HepG2 (cell line): Measurements from ENCODE around the gene GRM4. TPM values are rescaled to one million over a fixed set of nuclear protein-coding genes. Genes with fewer than 3 reads are reported as not detected.
"Not testable (repeated sequence)": the region's sequence is repeated elsewhere in the genome, so short reads cannot be mapped to it uniquely, and the experiment has no call there.

Experiments used
- ATAC-seq: fragments of 200-7000 bp; cut with Tn5 transposase; 3 replicates; pipeline ENCODE4 v1.9.1; 2020; ENCODE audit warnings: mild to moderate bottlenecking, moderate library complexity
- BruUV-seq: library from RNA; stranded (reverse); fragments of 400-500 nt; replicated peaks from 2 replicates; lab custom pipeline; 2021; lab: Mats Ljungman, UMichigan
- CTCF ChIA-PET: fragments of 300-600 bp; formaldehyde crosslinking; extraction: SDS; loops from one replicate; lab custom pipeline; 2021; ENCODE audit warnings: low total read pairs, inconsistent platforms, low intra/inter-chr PET ratio; lab: Yijun Ruan, JAX
- POLR2A ChIA-PET: fragments of 350-600 bp; sonication (Branson Sonifier 250); formaldehyde crosslinking; loops from one replicate; lab custom pipeline; 2020; ENCODE audit warnings: antibody characterized with exemption, inconsistent platforms; lab: Yijun Ruan, JAX
- DNase-seq: peaks from one replicate; pipeline ENCODE4 v3.0.0-alpha.2; 2015; ENCODE audit warnings: low spot score
- FAIRE-seq: peaks from 3 replicates; lab custom pipeline; 2011; peaks lifted over from hg19 to GRCh38; lab: Jason Lieb, UNC
- H2AFZ ChIP-seq: one replicate; pipeline ENCODE4 v1.6.1; 2011; ENCODE audit warnings: low read length, inconsistent platforms
- H3K27ac ChIP-seq: fragments of 300-600 bp; 3 replicates; pipeline ENCODE4 v1.8.0; 2011; ENCODE audit warnings: mixed run types, mild to moderate bottlenecking, mixed read lengths, low read length, inconsistent platforms; ENCODE audit not compliant: insufficient read depth; ENCODE audit errors: extremely low read length
- H3K27me3 ChIP-seq, 2 experiments: fragments of 200-600 bp in 1 of 2; 2 replicates in 1 of 2; 3 replicates in 1 of 2; pipeline versions ENCODE4 v1.6.0 to v1.8.0; 2011; ENCODE audit warnings: low read length in 2 of 2, mild to moderate bottlenecking in 2 of 2, moderate library complexity in 2 of 2, inconsistent platforms in 1 of 2; ENCODE audit not compliant: insufficient read depth in 2 of 2, control insufficient read depth in 1 of 2
- H3K36me3 ChIP-seq, 2 experiments: fragments of 200-600 bp in 1 of 2; replicated peaks in 1 of 2; 2 replicates in 1 of 2; 3 replicates in 1 of 2; pipeline versions ENCODE4 v1.5.1 to v1.8.0; 2011; ENCODE audit warnings: low read length in 2 of 2, inconsistent platforms in 1 of 2; ENCODE audit not compliant: insufficient read depth in 2 of 2, control insufficient read depth in 1 of 2
- H3K4me1 ChIP-seq: 2 replicates; pipeline ENCODE4 v1.5.1; 2012; ENCODE audit warnings: low read length, inconsistent platforms; ENCODE audit not compliant: insufficient read depth
- H3K4me2 ChIP-seq: 2 replicates; pipeline ENCODE4 v1.6.0; 2011; ENCODE audit warnings: low read depth, low read length, inconsistent platforms
- H3K4me3 ChIP-seq, 3 experiments: fragments of 200-600 bp in 1 of 3; sonication (generic), shearing (Covaris generic) in 1 of 3; replicated peaks in 1 of 3; 2 replicates each; pipeline ENCODE4 v1.5.1; 2011 to 2016; ENCODE audit warnings: low read length in 3 of 3, inconsistent platforms in 2 of 3, low read depth in 2 of 3, mild to moderate bottlenecking in 2 of 3, control low read depth in 1 of 3, mixed read lengths in 1 of 3; ENCODE audit not compliant: insufficient read depth in 1 of 3
- H3K79me2 ChIP-seq: one replicate; pipeline ENCODE4 v1.6.1; 2011; ENCODE audit warnings: low read length, inconsistent platforms; ENCODE audit not compliant: insufficient read depth
- H3K9ac ChIP-seq: 2 replicates; pipeline ENCODE4 v1.6.0; 2011; ENCODE audit warnings: mild to moderate bottlenecking, low read depth, low read length, inconsistent platforms; ENCODE audit not compliant: insufficient read depth
- H3K9me3 ChIP-seq: 2 replicates; pipeline ENCODE4 v1.5.1; 2012; ENCODE audit warnings: mild to moderate bottlenecking, low read length
- H4K20me1 ChIP-seq: 2 replicates; pipeline ENCODE4 v1.6.0; 2011; ENCODE audit warnings: inconsistent platforms, mild to moderate bottlenecking, low read length, moderate library complexity; ENCODE audit not compliant: insufficient read depth
- CTCF ChIP-seq: sonication (generic); formaldehyde crosslinking; IDR thresholded peaks from 2 replicates; pipeline ENCODE4 v1.5.0; 2020; ENCODE audit warnings: mild to moderate bottlenecking, missing genetic modification reagents, moderate library complexity
- EED ChIP-seq: sonication (generic); formaldehyde crosslinking; IDR thresholded peaks from 2 replicates; pipeline ENCODE4 v1.5.0; 2020; ENCODE audit warnings: mild to moderate bottlenecking, missing genetic modification reagents
- FOSL2 ChIP-seq: sonication (generic); formaldehyde crosslinking; IDR thresholded peaks from 2 replicates; pipeline ENCODE4 v1.4.0; 2020; ENCODE audit warnings: missing genetic modification reagents
- HMGXB4 ChIP-seq, 2 experiments: sonication (generic) in 1 of 2; formaldehyde crosslinking in 1 of 2; IDR thresholded peaks; 2 replicates each; pipeline versions ENCODE4 v1.4.0 to v1.6.1; 2018 to 2020; ENCODE audit warnings: missing genetic modification reagents in 2 of 2, borderline replicate concordance in 1 of 2, low read depth in 1 of 2, mild to moderate bottlenecking in 1 of 2, missing biosample characterization in 1 of 2
- HNF4A ChIP-seq: sonication (generic); formaldehyde crosslinking; IDR thresholded peaks from 2 replicates; pipeline ENCODE4 v1.4.0; 2020; ENCODE audit warnings: missing genetic modification reagents
- IRF2 ChIP-seq: IDR thresholded peaks from 2 replicates; pipeline ENCODE4 v1.6.1; 2018; ENCODE audit warnings: missing genetic modification reagents, missing compliant biosample characterization
- KDM2A ChIP-seq: sonication (generic); formaldehyde crosslinking; IDR thresholded peaks from 2 replicates; pipeline ENCODE4 v1.4.0; 2020; ENCODE audit warnings: low read depth, missing genetic modification reagents, borderline replicate concordance
- KDM5A ChIP-seq: fragments of 200-600 bp; sonication (generic); IDR thresholded peaks from 2 replicates; pipeline ENCODE4 v1.7.0; 2018; ENCODE audit warnings: antibody characterized with exemption, mild to moderate bottlenecking, low read length, borderline replicate concordance
- MEF2D ChIP-seq: sonication (generic); formaldehyde crosslinking; IDR thresholded peaks from 2 replicates; pipeline ENCODE4 v1.5.1; 2020; ENCODE audit warnings: mild to moderate bottlenecking, missing genetic modification reagents
- SIX4 ChIP-seq: sonication (generic); formaldehyde crosslinking; IDR thresholded peaks from 2 replicates; pipeline ENCODE4 v1.4.0; 2020; ENCODE audit warnings: missing genetic modification reagents
- ZBTB43 ChIP-seq: sonication (generic); formaldehyde crosslinking; conservative IDR thresholded peaks from 2 replicates; pipeline ENCODE4 v1.4.0; 2020; ENCODE audit warnings: missing genetic modification reagents
- ZKSCAN1 ChIP-seq: fragments of 150-350 bp; IDR thresholded peaks from 2 replicates; pipeline ENCODE4 v1.6.1; 2014; ENCODE audit warnings: low read length
- ZNF256 ChIP-seq: sonication (generic); formaldehyde crosslinking; conservative IDR thresholded peaks from 2 replicates; pipeline ENCODE4 v1.4.0; 2020; ENCODE audit warnings: missing genetic modification reagents
- ZNF263 ChIP-seq: sonication (generic); formaldehyde crosslinking; IDR thresholded peaks from 2 replicates; pipeline ENCODE4 v1.4.0; 2020; ENCODE audit warnings: missing genetic modification reagents
- WGBS: methylation state at CpG from one replicate; pipeline ENCODE4 v1.1.6; 2017; ENCODE audit warnings: low lambda C conversion rate; 5-methylcytosine and 5-hydroxymethylcytosine counted together
- in situ Hi-C: cut with HindIII; loops from 2 replicates; pipeline ENCODE4 v1.10.0; 2017; ENCODE audit warnings: low pct_unique_long_range_greater_than_20kb; ENCODE audit not compliant: extremely low pct_ligation_motif_present
- intact Hi-C: fragments of 100-400 bp; cut with micrococcal nuclease; formaldehyde crosslinking; loops from one replicate; pipeline ENCODE4 v1.10.0; 2022; ENCODE audit not compliant: unreplicated experiment
- polyA plus RNA-seq, 8 experiments: library from polyadenylated mRNA; depleted of rRNA in 3 of 8; stranded (reverse) in 7 of 8; unstranded in 1 of 8; fragments of >200 nt; fragmentation: Illumina TruSeq in 4 of 8; extraction: Trizol in 4 of 8; gene quantifications; 2 replicates each; pipeline versions ENCODE4 v1.2.1 to v1.2.3, GENCODE V29; 2011 to 2016; ENCODE audit warnings: low read depth in 4 of 8, missing spikeins in 1 of 8, mixed read lengths in 1 of 8; ENCODE audit not compliant: insufficient read depth in 1 of 8
- total RNA-seq, 5 experiments: library from RNA; depleted of rRNA; stranded (reverse); fragments of >200 nt; fragmentation: Illumina TruSeq; extraction: Trizol; gene quantifications; 2 replicates each; pipeline ENCODE4 v1.2.3, GENCODE V29; 2016; ENCODE audit warnings: low read depth in 1 of 5

Gene GRM4
- total and polyA plus RNA-seq, 2 of the 13 experiments (the other 11 are each of a cell fraction or from before 2014, with no cell fraction given) = not detected

GRCh38 chr6:34189806-34190503 lies 44.1 kb upstream of the GRM4 start:
- Histone ChIP-seq H3K27me3 (peaks cover 0 to 11% of the 10 kb centered on the region in 2 experiments; a peak in 3 of 5 replicates), H3K36me3 (no peaks in the 10 kb centered on the region), H3K4me2 (no peak overlapping the region), H3K79me2 (no peaks in the 10 kb centered on the region), H4K20me1 (no peaks in the 10 kb centered on the region; the same call in 1 of the 2 replicates), H2AFZ (no peak overlapping the region), H3K9me3 (no peaks in the 10 kb centered on the region), H3K4me3 (no peak overlapping the region), H3K9ac (no peak overlapping the region), H3K27ac (no peak overlapping the region), H3K4me1 (peaks cover 8% of the 10 kb centered on the region; the same call in 1 of the 2 replicates)
- no TSS peak for BruUV-seq
- DNase-seq (peak; percentile 41), ATAC-seq (peak; percentile 84), FAIRE-seq (peak; percentile 70)
- ChIA-PET CTCF (no interaction called here), POLR2A (no interaction called here)
- intact Hi-C loops (no loop called here), in situ Hi-C loops (no loop called here)
- 35% methylated on average over 12 of the region's 12 CpGs for WGBS
- no peak for TF ChIP-seq ZNF263 (CRISPR knock-in tag)
- 0 out of 2 replicates have a peak, but pooled peaks have one; percentile 11 for TF ChIP-seq HNF4A (CRISPR knock-in tag)
- no peak for TF ChIP-seq ZBTB43 (CRISPR knock-in tag)
- peak; percentile 61 for TF ChIP-seq CTCF (CRISPR knock-in tag)
- 0 out of 2 replicates have a peak, but pooled peaks have one; percentile 30 for TF ChIP-seq MEF2D (CRISPR knock-in tag)
- 0 out of 2 replicates have a peak, but pooled peaks have one; percentile 23 for TF ChIP-seq IRF2 (CRISPR knock-in tag)
- TF ChIP-seq HMGXB4 (CRISPR knock-in tag; IDR thresholded peaks at IDR 0.05; ENCODE audit: borderline replicate concordance in 1 of 2, low read depth in 1 of 2) = 0 out of 4 replicates have a peak, but pooled peaks have one; percentile 24 to 33
- no peak for TF ChIP-seq KDM5A
- TF ChIP-seq EED (CRISPR knock-in tag) = 0 out of 2 replicates have a peak, but pooled peaks have one; percentile 46
- no peak for TF ChIP-seq ZKSCAN1
- no peak for TF ChIP-seq SIX4 (CRISPR knock-in tag)
- no peak for TF ChIP-seq ZNF256
- TF ChIP-seq KDM2A (CRISPR knock-in tag) = 0 out of 2 replicates have a peak, but pooled peaks have one; percentile 25
- TF ChIP-seq FOSL2 (CRISPR knock-in tag) = 0 out of 2 replicates have a peak, but pooled peaks have one; percentile 10
- TF ChIP-seq, all 625 proteins: peak for 8

GRCh38 chr6:34184726-34185125 lies 38.8 kb upstream of the GRM4 start:
- H3K9me3 ChIP-seq, H2AFZ ChIP-seq, DNase-seq, H3K4me3 ChIP-seq, H3K27me3 ChIP-seq, CTCF ChIA-PET, intact Hi-C loops, FAIRE-seq, H3K36me3 ChIP-seq, POLR2A ChIA-PET, BruUV-seq, H3K4me1 ChIP-seq, H4K20me1 ChIP-seq, H3K79me2 ChIP-seq, ATAC-seq, H3K27ac ChIP-seq, H3K9ac ChIP-seq, H3K4me2 ChIP-seq, in situ Hi-C loops: not testable (repeated sequence)
- 38% methylated on average over 5 of the region's 5 CpGs for WGBS
